ENCODE measurements around the gene NANOS2. TPM values are rescaled to one million over a fixed set of nuclear protein-coding genes. Genes with fewer than 3 reads are reported as not detected.

The NANOS2 gene
- total and polyA plus RNA-seq, 2 of the 13 experiments (the other 11 are each of a cell fraction or from before 2014, with no cell fraction given): not detected

GRCh38 chr19:45887200-45887710 is 27.3 kb downstream of the NANOS2 start:
- H3K9me3 ChIP-seq (ENCODE audit: low read length): no peaks in the 10 kb centered on the region
- in situ Hi-C loops (cut with HindIII; ENCODE audit: extremely low pct_ligation_motif_present, low pct_unique_long_range_greater_than_20kb) (no loop called here), intact Hi-C loops (cut with micrococcal nuclease; ENCODE audit: unreplicated experiment) (loop anchor here (1.0 kb wide), 1 partner anchor 8 kb away; no protein-coding TSS in a partner anchor)
- no peaks in the 10 kb centered on the region for H4K20me1 ChIP-seq (ENCODE audit: insufficient read depth, low read length)
- no peaks in the 10 kb centered on the region; a peak in 1 of 5 replicates for H3K36me3 ChIP-seq (replicated peaks in 1 of 2; ENCODE audit: control insufficient read depth in 1 of 2, insufficient read depth in 2 of 2, low read length in 2 of 2)
- H2AFZ ChIP-seq (ENCODE audit: low read length): peak overlapping the region; percentile 8
- peak overlapping the region; percentile 84 for H3K4me2 ChIP-seq (ENCODE audit: low read depth, low read length)
- BruUV-seq (replicated peaks): no TSS peak
- peak overlapping the region; percentile 69 to 91 (median 80) for H3K4me3 ChIP-seq (replicated peaks in 1 of 3; ENCODE audit: insufficient read depth in 1 of 3, low read depth in 2 of 3, low read length in 3 of 3)
- no peak for FAIRE-seq
- peaks cover 23% of the 10 kb centered on the region for H3K4me1 ChIP-seq (ENCODE audit: insufficient read depth, low read length)
- ChIA-PET CTCF (ENCODE audit: low intra/inter-chr PET ratio, low total read pairs) (no interaction called here), POLR2A (interaction anchor here (1.0 to 10.3 kb wide), 5 partner anchors 8 to 118 kb away, joined by 4 to 388 read pairs (median 9); partner anchors contain the start of genes FOXA3, MYPOP, SIX5 and SYMPK)
- H3K79me2 ChIP-seq (ENCODE audit: insufficient read depth, low read length): peaks cover 15% of the 10 kb centered on the region
- no peaks in the 10 kb centered on the region for H3K27me3 ChIP-seq (ENCODE audit: control insufficient read depth in 1 of 2, insufficient read depth in 2 of 2, low read length in 2 of 2)
- no peak for DNase-seq (ENCODE audit: low spot score)
- 41% methylated on average over 6 of the region's 10 CpGs for WGBS (ENCODE audit: low lambda C conversion rate)
- peak overlapping the region; percentile 78 for H3K27ac ChIP-seq (ENCODE audit: extremely low read length, insufficient read depth, low read length)
- no peak for ATAC-seq
- peak overlapping the region; percentile 82 for H3K9ac ChIP-seq (ENCODE audit: insufficient read depth, low read depth, low read length)
- TF ChIP-seq ARNT2 (CRISPR knock-in tag; IDR thresholded peaks at IDR 0.05; ENCODE audit: low read depth) (peak; percentile 3; the same call in 1 of the 2 replicates), KMT2A (CRISPR knock-in tag; IDR thresholded peaks at IDR 0.05) (0 out of 2 replicates have a peak, but pooled peaks have one; percentile 3), MED1 (CRISPR knock-in tag; IDR thresholded peaks at IDR 0.05) (no peak), ZNF670 (CRISPR knock-in tag; IDR thresholded peaks at IDR 0.05; ENCODE audit: borderline replicate concordance) (0 out of 2 replicates have a peak, but pooled peaks have one; percentile 53), TMF1 (CRISPR knock-in tag; IDR thresholded peaks at IDR 0.05; ENCODE audit: low read depth) (no peak), CEBPG (CRISPR knock-in tag; IDR thresholded peaks at IDR 0.05) (peak; percentile 80), SP1 (IDR thresholded peaks at IDR 0.05) (no peak), SP1 (CRISPR knock-in tag; IDR thresholded peaks at IDR 0.05) (no peak), CHCHD3 (CRISPR knock-in tag; IDR thresholded peaks at IDR 0.05) (no peak), KDM1A (CRISPR knock-in tag; IDR thresholded peaks at IDR 0.05) (peak; percentile 32; the same call in 1 of the 2 replicates), ZNF597 (CRISPR knock-in tag; IDR thresholded peaks at IDR 0.05) (no peak), ZSCAN21 (CRISPR knock-in tag; IDR thresholded peaks at IDR 0.05; ENCODE audit: borderline replicate concordance) (no peak), ZBTB39 (CRISPR knock-in tag; IDR thresholded peaks at IDR 0.05) (no peak), CEBPB (IDR thresholded peaks at IDR 0.05; ENCODE audit: borderline replicate concordance, low read depth, low read length) (peak; percentile 67), ZBTB26 (CRISPR knock-in tag; IDR thresholded peaks at IDR 0.05; ENCODE audit: borderline replicate concordance) (no peak), ZNF451 (CRISPR knock-in tag; IDR thresholded peaks at IDR 0.05) (0 out of 2 replicates have a peak, but pooled peaks have one; percentile 26), FOXK2 (IDR thresholded peaks at IDR 0.05) (no peak), REXO4 (CRISPR knock-in tag; IDR thresholded peaks at IDR 0.05; ENCODE audit: borderline replicate concordance) (no peak), SNAPC5 (CRISPR knock-in tag; IDR thresholded peaks at IDR 0.05; ENCODE audit: borderline replicate concordance) (no peak), ZNF329 (CRISPR knock-in tag; IDR thresholded peaks at IDR 0.05; ENCODE audit: low read depth) (no peak; the same call in 1 of the 2 replicates), DPF2 (CRISPR knock-in tag; IDR thresholded peaks at IDR 0.05; ENCODE audit: borderline replicate concordance, low read depth) (no peak), ZNF564 (CRISPR knock-in tag; IDR thresholded peaks at IDR 0.05) (0 out of 2 replicates have a peak, but pooled peaks have one; percentile 50)

Measured in HepG2 (cell line).